NCI-H82 (cell line): ENCODE data around the gene ISOC2.
"Not testable (repeated sequence)": the region's sequence is repeated elsewhere in the genome, so short reads cannot be mapped to it uniquely, and the experiment has no call there.

Experiments
- DNase-seq: peaks from one replicate; lab custom pipeline; 2025; lab: John Stamatoyannopoulos, UW

ISOC2 gene

DNA sequence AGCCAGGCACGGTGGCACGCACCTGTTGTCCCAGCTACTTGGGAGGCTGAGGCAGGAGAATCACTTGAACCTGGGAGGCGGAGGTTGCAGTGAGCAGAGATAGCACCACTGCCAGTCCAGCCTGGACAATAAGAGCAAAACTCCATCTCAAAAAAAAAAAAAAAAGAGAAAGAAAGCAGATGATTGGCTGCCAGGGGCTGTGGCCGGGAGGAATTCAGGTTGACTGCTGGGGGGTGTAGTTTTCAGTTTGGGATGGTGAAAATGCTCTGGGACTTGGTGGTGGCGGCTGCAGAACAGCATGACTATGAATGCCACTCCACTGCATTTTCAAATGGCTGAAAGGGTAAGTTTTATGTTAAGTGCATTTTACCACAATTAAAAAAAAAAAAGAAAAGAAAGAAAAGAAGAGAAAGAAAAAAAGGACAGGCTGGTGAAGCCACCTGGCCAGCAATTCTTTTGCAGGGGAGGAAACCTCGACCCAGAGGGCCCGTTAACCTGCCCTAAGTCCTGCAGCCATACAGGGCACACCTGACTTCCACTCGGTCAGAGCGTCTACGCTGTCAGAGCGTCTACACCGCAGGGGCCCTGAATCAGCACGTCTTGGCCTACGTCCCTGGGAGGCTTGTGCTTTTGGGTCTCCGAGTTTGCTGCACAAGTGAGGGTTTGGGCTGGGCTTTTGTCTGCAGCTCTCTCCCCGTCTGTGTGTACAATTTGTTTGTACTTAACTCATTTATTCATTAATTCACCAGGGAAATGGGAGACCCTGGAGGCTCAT, 3.6 kb downstream of the ISOC2 start:
- DNase-seq, result no peak

DNA sequence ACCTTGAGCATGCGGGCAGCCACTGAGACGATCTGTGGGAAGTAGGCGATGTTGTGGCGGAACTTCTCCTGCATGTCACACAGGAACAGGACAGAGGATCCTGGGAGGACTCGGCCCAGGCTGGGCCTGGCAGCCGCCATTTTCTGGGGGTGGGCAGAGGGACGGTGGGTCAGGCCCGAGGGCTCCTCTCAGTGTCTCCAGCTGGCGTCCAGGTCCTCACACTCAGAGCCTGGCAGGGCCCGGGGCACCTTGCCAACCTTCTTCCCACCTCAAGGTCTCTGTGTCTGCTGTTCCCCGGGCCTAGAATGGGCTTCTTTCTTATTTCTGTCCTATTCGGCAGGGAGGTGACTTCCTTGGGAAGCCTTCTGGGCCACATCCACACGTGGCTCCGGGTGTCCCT, 5.1 kb downstream of the ISOC2 start:
- DNase-seq, result no peak

DNA sequence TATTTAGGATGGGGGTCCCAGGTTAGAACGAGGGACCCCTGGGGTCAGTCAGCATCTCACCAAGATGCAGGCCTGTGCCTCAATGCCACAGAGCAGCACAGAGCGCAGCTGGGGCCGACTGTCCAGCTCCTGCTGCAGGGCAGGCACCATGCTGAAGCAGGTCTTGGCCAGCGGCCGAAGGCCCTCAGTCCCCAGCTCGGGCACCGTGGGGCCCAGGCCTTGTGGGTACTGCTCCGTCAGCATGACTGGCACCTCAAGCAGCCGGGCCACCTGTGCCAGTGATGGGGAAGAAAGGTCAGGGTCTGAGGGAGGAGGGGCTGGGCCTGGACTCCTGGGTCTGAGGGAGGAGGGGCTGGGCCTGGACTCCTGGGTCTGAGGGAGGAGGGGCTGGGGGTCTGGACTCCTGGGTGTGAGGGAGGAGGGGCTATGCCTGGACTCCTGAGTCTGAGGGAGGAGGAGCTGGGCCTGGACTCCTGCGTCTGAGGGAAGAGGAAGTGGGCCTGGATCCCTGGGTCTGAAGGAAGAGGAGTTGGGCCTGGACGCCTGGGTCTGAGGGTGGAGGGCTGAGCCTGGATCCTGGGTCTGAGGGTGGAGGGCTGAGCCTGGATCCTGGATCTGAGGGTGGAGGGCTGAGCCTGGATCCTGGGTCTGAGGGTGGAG, 5.7 kb downstream of the ISOC2 start:
- no peak for DNase-seq

DNA sequence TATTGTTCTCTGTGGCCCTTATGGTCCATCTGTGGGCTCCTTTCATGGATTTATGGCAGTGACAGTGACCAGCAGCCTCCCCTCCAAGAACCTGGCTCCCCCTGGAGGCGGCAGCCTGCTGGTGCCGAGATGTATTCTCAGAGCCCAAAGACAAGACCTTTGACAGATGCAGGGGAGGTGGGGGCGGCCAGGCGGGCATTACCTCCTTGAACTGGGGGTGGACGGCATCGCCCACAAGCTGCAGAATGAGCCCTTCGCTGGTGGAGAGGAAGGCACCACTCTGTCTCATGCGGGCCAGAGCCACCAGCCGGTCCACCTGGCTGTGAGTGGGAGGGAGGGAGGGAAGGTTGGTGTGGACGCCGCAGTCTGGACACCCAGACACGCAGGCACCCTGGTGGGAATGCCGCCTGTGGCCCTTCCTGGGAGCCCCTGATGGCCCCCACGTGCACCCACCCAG, 6.6 kb downstream of the ISOC2 start:
- DNase-seq, result peak; percentile 75

DNA sequence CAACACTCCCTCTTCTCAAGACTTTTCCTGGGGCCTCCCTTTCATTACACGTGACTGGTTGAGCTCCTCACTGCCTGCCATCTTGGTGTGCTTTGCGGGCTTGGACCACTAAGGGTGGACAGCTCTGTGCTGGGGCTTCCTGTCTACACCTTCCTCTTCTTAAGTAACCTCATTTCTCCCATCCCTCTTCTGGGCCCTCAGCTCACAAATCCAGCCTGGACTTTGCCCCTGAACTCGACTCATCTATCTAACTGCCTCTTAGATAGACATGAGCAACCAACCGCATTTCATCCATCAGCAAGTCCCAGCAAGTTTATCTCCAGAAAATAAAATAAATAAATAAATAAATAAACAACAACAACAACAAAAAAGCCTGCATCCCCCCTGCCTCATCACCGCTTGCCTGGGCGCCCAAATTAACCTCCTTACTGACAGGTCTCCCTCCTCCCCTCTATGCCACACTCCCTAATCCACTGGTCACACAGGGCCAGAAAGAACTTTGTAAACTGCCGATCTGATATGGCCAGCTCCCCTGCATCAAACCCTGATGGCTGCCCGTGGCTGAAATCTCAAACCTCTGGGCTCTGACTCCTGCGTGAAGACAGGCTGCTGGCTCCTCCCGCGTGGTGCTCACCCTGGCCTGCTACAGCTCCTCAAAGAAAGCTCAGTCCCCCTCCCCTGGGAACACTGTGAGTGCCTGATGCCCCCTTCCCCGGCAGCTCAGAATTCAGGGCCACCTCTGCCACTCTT, 7.8 kb downstream of the ISOC2 start:
- no peak for DNase-seq

DNA sequence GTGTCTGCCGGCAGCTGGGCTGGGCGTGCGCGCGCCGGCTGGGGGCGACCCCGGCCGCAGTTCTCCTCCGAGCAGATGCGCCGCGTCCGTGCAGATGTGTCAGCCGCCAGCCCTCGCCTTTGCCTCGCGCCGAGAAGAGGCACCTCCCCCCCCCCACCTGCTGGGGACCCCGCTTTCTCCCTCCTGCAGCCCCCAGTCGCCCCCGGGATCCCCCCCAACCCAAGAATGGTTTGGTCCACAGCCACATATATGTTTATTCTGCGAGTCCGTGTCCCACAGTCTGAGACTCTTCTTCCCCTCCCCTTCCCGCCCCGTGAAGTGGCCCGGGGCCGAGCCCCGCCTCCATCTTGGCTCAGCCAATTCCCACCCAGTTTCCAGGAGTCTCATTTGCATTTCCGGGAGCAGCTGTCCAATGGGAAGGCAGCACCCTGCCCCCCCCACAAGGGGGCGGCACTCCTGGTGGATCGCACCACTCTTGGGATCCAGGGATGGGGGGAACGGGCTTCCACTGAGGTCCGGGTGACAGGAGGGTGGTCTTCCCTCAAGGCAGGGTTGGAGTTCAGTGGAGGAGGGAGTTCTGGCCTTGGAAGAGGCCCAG, 8.6 kb downstream of the ISOC2 start:
- DNase-seq, result peak; percentile 97

DNA sequence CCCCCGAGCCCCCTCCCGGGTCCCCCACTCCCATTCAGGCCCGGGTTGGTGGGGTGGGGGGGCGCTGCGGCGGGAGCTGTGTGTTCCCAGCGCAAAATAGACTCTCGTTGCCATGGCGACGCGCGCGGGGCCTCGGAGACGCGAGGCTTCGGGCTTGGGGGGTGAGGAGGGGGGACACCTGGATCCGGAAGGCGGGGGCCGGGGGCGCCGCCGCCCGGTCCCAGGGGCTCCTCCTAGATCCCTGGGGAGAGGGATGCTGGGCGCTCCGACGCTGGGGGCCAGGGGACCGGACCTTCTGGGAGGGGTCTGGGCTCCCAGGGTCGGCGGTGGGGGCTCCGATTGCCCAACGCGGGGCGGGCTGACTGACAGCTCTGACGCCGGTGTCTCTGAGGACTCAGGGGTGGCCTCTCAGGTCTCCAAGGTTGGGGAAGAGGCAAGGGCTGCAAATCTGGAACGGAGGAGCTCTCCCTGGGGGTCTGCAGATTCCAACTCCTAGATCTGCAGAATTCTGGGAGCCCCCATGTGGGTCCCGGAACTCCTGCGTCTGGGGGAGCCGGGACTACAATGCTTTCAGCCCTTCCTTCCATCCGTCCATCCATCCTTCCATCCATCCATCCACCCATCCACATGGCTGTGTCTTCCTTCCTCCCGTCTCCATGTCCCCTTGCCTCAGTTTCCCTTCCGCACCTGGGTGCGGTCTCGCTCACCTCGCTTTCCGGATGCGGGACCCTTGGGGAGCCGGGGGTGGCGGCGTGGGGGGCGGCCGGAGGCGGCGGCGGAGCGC, 9.3 kb downstream of the ISOC2 start:
- peak; percentile 32 for DNase-seq

DNA sequence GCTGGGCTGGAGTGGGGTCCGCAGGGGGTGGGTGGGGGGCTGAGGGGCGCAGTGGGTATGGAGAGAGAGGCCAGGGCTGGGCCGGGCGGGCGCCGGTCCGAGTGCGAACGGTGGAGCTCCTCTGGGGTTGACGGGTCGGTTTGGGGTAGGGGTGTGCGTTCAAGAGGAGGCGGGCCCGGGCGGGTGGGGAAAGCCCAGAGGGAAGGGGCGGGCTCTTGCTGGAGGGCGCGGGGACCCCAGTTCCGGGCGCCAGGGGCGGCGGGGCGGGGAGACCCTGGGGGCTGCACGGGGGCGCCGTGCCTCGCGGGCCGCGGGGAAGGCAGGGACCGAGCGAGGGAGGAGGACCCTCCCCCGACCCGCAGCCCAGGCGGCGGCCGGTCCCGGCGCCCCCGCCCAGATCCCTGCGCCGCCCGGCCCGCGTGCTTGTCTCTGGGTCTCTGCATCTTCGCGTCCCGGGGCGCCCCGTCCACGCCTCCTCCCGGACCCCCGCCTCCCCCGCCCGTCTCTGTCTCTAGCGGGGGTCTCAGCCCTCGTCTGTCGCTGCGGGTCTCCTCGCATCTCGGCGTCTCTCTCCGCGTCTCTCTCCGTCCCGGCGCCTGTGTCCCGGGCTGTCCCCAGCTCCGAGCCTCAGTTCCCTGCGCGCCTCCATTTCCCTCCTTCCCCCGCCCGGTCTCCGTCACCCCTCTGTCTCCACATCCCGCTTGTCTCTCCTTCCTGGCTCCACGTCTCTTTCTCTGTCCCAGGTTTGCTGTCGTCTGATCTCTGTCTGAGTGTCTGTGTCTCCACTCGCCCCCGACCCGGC, 10.1 kb downstream of the ISOC2 start:
- DNase-seq, result no peak

DNA sequence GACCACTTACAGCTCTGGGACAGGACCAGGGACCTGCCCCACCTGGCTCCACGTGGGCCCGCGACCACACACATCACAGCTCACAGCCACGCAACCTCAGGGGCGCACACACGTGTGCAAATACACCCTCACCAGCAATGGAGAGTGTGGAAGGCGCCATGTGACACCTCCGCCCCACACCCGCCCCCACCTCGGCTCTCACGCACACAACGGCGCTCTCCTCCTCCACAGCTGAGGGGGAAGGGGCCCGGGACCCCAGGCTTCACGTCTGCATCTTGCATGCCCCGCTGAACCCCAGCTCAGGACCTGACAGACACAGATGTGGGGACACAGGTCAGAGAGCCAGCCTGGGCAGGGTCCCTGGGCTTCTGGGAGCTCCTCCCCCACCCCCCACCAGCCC, 12.0 kb downstream of the ISOC2 start:
- no peak for DNase-seq

DNA sequence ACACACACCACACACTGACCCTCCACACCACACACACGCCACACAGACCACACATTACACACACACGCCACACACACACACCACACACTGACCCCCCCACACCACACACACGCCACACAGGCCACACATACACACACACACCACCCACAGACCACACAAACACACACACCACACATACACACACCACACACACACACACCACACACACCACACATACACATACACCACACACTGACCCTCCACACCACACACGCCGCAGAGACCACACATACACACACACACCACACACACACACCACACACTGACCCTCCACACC, 13.3 kb downstream of the ISOC2 start:
- DNase-seq, result not testable (repeated sequence)

DNA sequence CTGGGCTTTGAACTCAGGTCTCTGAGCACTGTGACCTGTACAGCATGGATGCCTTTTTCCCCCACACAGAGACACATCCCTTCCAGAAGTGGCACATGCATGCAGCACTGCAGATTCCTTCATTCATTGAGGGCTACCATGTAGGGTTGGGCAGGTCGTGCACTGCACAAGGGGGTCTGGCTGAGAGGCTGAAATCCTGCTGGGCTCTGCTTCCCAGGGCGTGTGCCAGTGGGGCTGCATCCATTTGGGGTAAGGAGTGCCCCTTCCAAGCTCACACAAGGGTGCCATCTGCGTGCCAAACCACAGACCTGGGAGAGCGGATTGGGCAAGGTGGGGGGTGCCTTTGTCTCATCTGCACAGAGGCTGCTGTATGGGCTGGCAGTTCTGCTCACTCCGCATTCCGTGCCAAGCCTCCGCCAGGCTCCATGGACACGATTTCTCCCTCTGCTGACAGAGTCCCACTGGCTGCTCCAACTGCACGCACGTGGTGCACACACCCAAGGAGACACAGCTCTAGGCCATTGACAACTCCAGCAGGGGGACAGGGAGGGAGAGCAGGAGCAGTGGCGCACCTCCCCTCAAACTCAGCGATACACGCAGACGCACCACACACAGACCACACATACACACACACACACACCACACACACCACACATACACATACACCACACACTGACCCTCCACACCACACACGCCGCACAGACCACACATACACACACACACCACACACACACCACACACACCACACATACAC, 13.8 kb downstream of the ISOC2 start:
- peak; percentile 62 for DNase-seq

DNA sequence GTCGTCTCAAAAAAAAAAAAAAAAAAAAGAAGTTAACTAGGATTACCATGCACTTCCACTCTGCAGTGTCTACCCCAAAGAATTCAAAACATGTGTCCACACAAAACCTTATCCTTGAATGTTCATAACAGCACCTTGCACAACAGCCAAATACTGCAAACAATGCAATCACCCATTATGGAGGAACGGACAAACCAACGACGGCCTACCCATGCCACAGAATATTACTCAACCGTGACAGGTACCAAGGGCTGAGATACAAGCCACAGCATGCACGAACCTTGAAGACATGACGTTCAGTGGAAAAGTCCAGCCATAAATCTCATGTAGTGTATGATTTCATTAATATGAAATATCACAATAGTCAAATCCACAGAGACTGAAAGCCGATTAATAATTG, 15.4 kb downstream of the ISOC2 start:
- DNase-seq, result no peak

DNA sequence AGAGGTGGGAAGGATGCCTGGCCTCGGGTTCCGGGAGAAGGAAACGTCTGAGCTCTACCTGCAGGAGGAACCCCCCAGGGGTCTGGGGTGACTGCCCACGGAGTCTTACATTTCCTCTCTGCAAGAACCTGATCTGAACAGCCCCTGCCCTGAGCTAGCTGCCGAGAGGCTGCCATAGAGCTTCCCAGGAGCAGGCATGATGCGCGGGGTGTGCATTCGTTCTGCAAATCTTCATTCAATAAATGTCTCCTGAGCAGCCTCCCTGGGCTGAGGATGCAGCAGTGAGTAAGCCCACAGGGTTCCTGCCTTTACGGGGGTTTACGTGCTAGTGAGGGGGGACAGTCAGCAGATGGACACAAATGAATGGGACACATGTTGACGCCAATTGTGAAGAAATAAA, 16.8 kb downstream of the ISOC2 start:
- DNase-seq, result no peak

DNA sequence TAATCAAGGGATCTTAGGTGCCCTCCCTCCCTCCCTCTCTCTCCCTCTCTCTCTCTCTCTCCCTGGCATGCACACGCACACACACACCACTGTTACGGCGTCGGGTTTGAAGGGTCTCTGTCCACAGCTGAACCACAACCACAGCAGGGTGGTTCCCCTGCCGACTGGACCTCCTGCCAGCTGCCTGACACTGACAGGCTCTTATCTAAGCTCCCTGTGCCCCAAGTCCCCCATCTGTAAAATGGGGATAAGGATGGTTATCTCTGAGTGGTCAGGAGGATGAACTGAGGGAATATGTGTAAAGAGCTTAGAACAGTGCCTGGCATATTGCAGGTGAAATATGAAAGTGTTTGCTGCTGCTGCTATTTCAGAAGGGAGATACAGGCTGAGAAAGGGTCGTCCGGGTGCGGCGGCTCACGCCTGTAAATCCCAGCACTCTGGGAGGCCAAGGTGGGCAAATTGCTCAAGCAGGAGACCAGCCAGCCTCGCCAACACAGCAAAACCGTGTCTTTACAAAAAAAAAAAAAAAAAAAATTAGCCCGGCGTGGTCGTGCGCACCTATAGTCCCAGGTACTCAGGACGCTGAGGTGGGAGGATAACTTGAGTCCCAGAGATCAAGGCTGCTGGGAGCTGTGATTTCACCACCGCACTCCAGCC, 17.5 kb downstream of the ISOC2 start:
- no peak for DNase-seq

DNA sequence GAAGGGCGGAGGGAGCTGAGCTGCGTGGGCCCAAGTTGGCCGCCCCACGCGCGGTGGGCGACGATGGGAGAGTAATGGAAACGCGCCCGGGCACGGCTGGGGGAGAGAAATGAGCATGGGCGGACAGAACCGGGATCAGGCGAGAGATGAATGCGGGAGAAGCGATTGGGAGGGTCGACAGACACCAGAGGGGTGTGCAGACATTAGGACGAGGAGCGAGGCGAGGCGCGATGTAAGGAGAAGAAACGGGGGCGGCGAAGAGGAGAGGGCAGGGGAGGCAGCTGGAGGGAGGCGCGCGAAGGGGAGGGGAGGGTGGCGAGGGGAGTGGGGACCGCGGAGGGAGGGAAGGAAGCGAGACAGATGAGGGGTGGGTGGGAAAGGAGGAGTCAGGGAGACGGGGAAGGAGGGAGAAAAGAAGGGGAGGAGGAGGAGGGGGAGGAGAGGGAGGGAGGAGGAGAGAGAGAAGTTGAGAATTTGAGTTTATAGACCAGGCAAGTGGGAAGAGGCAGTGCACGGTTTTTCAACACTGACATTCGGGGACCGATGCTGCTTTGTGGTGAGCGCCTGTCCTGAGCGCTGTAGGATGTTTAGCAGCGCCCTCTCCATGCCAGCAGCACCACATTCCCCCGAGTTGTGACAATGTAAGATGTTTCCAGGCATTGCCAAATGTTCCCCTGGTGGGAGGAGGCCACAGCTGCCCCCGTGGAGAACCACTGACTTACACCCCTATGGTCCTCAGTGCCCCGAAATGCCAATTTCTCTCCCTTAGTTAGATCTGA, 18.2 kb downstream of the ISOC2 start, which contains the start of gene SHISA7:
Gene SHISA7, minus strand, starts transcription at position 256 of the 779 bp plus-strand sequence. CDS start 437 bp downstream, outside the sequence.
- peak; percentile 49 for DNase-seq

DNA sequence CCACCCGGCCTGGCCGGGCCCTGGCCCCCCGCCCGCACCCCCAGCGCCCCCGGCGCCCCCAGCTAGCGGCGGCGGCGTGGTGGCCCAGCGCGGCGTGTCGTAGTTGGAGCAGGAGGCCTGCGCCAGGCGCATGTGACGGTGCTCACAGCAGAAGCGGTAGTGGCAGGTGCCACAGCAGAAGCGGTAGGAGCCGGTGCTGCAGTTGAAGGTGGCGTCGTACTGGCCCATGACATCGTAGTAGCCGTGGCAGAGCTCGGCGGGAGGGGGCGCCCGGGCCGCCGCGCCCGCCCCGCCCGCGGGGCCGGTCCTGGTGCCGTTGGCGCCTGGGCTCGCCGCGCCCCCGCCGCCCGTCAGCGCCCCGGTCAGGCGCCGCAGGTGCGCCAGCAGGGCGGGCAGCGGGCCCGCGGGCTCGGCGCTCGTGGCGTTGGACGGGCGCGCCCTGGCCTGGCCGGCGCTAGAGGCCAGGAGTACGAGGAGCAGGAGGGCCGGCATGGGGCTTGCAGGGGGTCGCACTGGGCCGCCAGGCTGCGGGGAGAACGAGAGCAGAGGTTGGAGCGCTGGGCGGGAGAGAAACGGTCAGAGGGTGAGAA, 19.0 kb downstream of the ISOC2 start:
- DNase-seq, result no peak

DNA sequence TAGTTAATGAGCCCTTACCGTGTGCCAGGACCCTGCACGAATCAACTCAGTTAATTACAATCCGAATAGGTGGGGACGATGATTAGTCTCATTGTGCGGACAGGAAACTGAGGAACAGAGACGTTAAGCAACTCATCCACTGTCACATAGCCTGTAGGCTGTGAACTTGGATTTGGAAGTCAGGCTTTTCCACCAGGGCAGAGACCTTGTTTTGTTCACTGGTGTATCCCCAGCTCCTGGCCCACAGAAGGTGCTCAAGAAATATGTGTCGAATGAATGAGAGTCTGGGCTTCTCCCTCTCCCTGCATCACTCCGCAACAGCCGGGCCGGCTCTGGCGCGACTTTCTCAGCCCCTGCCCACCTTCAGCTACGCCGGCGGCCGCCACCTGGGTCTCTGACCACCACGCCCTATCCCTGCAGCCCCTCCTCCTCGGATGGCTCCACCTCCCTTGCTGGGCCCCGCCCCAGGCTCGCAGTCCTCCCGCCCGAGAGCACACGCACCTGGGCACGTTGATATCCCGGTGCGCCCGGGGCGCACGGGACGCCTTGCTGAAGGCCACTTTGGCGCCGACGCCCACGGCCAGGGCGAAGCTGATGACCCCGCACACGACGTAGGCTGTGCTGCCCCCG, 19.6 kb downstream of the ISOC2 start:
- DNase-seq, result peak; percentile 46

DNA sequence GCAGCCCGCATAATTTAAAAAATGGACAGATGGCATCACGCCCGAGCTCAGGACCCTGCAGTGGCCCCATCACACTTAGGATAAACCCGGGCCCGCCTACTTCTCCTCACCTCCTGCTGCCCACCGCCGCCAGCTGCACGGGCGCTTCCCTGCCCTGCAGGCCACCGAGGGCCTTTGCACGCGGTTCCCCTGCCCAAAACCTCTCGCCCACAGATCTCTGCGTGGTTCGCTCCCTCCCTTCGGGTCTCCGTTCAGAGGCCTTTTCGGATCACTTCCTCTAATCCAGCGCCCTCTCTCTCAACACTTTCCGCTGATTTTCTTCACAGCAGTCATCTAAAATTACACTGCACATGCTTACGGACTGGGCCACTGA, 20.1 kb downstream of the ISOC2 start:
- DNase-seq, result peak; percentile 72
